Heart right ventricle (tissue), 16 donors: ENCODE results near the gene ACSF2. TPM values are rescaled to one million over a fixed set of nuclear protein-coding genes. Genes with fewer than 3 reads are reported as not detected.

Experiments
- ATAC-seq, 8 donors: fragments of 200-7000 bp; cut with Tn5 transposase; one replicate each; pipeline ENCODE4 v1.9.1; 2020; ENCODE audit warnings: mild to moderate bottlenecking in 8 of 8, moderate library complexity in 8 of 8, moderate number of reproducible peaks in 1 of 8
- DNase-seq, 2 donors: peaks; one replicate each; pipeline ENCODE4 v3.0.0-alpha.2; 2020
- H3K27ac ChIP-seq, 10 donors: fragments of 200-600 bp; sonication (generic) in 2 of 10; one replicate each; pipeline versions ENCODE4 v1.5.0 to v1.8.0; 2020 to 2022; ENCODE audit warnings: mild to moderate bottlenecking in 3 of 10
- H3K27me3 ChIP-seq, 7 donors: fragments of 200-600 bp; one replicate each; pipeline ENCODE4 v1.8.0; 2021 to 2022; ENCODE audit warnings: mild to moderate bottlenecking in 2 of 7
- H3K36me3 ChIP-seq, 9 donors: fragments of 200-600 bp; sonication (generic) in 1 of 9; one replicate each; pipeline versions ENCODE4 v1.5.0 to v1.8.0; 2020 to 2022; ENCODE audit warnings: mild to moderate bottlenecking in 2 of 9
- H3K4me1 ChIP-seq, 9 donors: fragments of 200-600 bp; sonication (generic) in 1 of 9; one replicate each; pipeline versions ENCODE4 v1.5.0 to v1.8.0; 2020 to 2022; ENCODE audit warnings: mild to moderate bottlenecking in 4 of 9
- H3K4me3 ChIP-seq, 10 donors: fragments of 200-600 bp; sonication (generic) in 2 of 10; one replicate each; pipeline versions ENCODE4 v1.5.0 to v1.8.0; 2020 to 2022; ENCODE audit warnings: mild to moderate bottlenecking in 7 of 10, moderate library complexity in 2 of 10
- H3K9me3 ChIP-seq, 11 donors: fragments of 200-600 bp in 10 of 11; sonication (generic) in 2 of 11; one replicate each; pipeline versions ENCODE4 v1.5.0 to v1.8.0; 2013 to 2022; ENCODE audit warnings: mild to moderate bottlenecking in 2 of 11, control low read depth in 1 of 11, moderate library complexity in 1 of 11
- CTCF ChIP-seq, 9 donors: fragments of 200-600 bp; sonication (generic) in 2 of 9; IDR thresholded peaks; one replicate each; pipeline versions ENCODE4 v1.5.0 to v1.8.0; 2021 to 2022; ENCODE audit warnings: antibody characterized with exemption in 9 of 9, mild to moderate bottlenecking in 5 of 9, moderate library complexity in 1 of 9
- WGBS, 2 donors: extraction: QIAGEN DNeasy Blood & Tissue Kit; methylation state at CpG; one replicate each; pipeline ENCODE4 v1.1.7; 2013; ENCODE audit warnings: inconsistent platforms in 1 of 2; 5-methylcytosine and 5-hydroxymethylcytosine counted together
- intact Hi-C, 10 donors: fragments of 100-400 bp; cut with DNase I; formaldehyde crosslinking; loops; one replicate each; pipeline versions ENCODE4 v1.11.1 to v1.14.2; 2022
- polyA plus RNA-seq, 2 donors: library from polyadenylated mRNA; stranded (reverse); fragments of 200-250 nt; gene quantifications; one replicate each; pipeline ENCODE4 v1.2.3, GENCODE V29; 2013
- total RNA-seq, 10 donors: library from RNA; stranded (reverse); fragmentation: NEBNext Ultra II Directional in 3 of 10; extraction: Animal tissue kit (Norgen Biotek cat#: 25700) in 3 of 10; gene quantifications; one replicate each; pipeline versions ENCODE4 v1.2.1 to v1.2.4, GENCODE V29; 2021 to 2023
- donor health status: Arrhythmogenic right ventricular cardiomyopathy.
- donor health status: ischemic (EF 13 %, LVEDD 7.1; RV severe dilation, severe dysfunction).
- donor health status: healthy with polysubstance abuse.
- donor health status: DM: no; HTN: yes; CAD: no.
- donor health status: DM: no; HTN: no; CAD: no.
- donor health status: ischemic (EF 25% LVEDD 6.9; RV normal size, moderate dysfunction).
- donor health status: ischemic (EF 25% LVEDD 5.7; RV mildly dilated, moderate dysfunction).
- donor health status: healthy.
- donor health status: DM: yes; HTN: yes; CAD: no.
- donor health status: Ischemic cardiomyopathy.
- donor health status: ischemic (EF 35%, LVEDD 5.7; RV mildly dilated, moderate dysfunction).
- donor health status: nonischemic (EF 11% LVEDD 7.7; RV severe dilation, severe dysfunction).
- donor health status: DM: yes; HTN: yes; CAD: no.
- donor health status: PGD.
- donor health status: ischemic (EF 29% LVEDD 5.4; RV normal size, mild dysfunction).
- donor health status: nonischemic (EF 23%, LVEDD 6.1; RV moderate dilation, normal function).

ACSF2 gene
- total and polyA plus RNA-seq, 12 donors: 7.9 to 45.0 (median 19.7) TPM

GRCh38 chr17:50482110-50482509 lies 56.1 kb downstream of the ACSF2 start:
- ATAC-seq (peak in 1 of 8 donors; percentile 11), DNase-seq (no peak)
- TF ChIP-seq CTCF (IDR thresholded peaks at IDR 0.05): no peak
- no peaks in the 10 kb centered on the region for H3K9me3 ChIP-seq
- H3K27me3 ChIP-seq: no peaks in the 10 kb centered on the region
- intact Hi-C loops: loop anchor here in 9 of 10 donors (2.0 to 10.0 kb wide), 13 partner anchors 53 to 360 kb away; partner anchors contain the start of genes ANKRD40 (in 1 of the 9), EPN3 (in 1 of the 9) and SPATA20 (in 1 of the 9)
- no peak overlapping the region for H3K4me3 ChIP-seq
- WGBS, 2 donors: 88% methylated on average over 23 of the region's 23 CpGs
- peaks cover 2 to 48% (median 34%) of the 10 kb centered on the region in 9 donors for H3K4me1 ChIP-seq
- H3K36me3 ChIP-seq: peaks cover 0 to 65% (median 27%) of the 10 kb centered on the region in 9 donors
- H3K27ac ChIP-seq: peak overlapping the region in 7 of 10 donors; percentile 51 to 84 (median 81)

GRCh38 chr17:50482516-50482915 lies 56.5 kb downstream of the ACSF2 start:
- H3K9me3 ChIP-seq: no peaks in the 10 kb centered on the region
- H3K4me1 ChIP-seq: peaks cover 2 to 48% (median 34%) of the 10 kb centered on the region in 9 donors
- peaks cover 0 to 69% (median 27%) of the 10 kb centered on the region in 9 donors for H3K36me3 ChIP-seq
- H3K27ac ChIP-seq: peak overlapping the region in 9 of 10 donors; percentile 6 to 84 (median 77)
- H3K27me3 ChIP-seq: no peaks in the 10 kb centered on the region
- 9 to 12% methylated on average over 7 of the region's 7 CpGs for WGBS, 2 donors
- TF ChIP-seq CTCF (IDR thresholded peaks at IDR 0.05): peak; percentile 69 to 91 (median 87)
- no peak overlapping the region for H3K4me3 ChIP-seq
- intact Hi-C loops: loop anchor here in 9 of 10 donors (2.0 to 10.0 kb wide), 13 partner anchors 52 to 360 kb away; partner anchors contain the start of genes ANKRD40 (in 1 of the 9), EPN3 (in 1 of the 9) and SPATA20 (in 1 of the 9)
- DNase-seq (peak; percentile 92 to 94), ATAC-seq (peak; percentile 40 to 87 (median 74))

GRCh38 chr17:50483266-50483665 lies 57.2 kb downstream of the ACSF2 start:
- no peaks in the 10 kb centered on the region for H3K9me3 ChIP-seq
- intact Hi-C loops: loop anchor here in 9 of 10 donors (2.0 to 10.0 kb wide), 13 partner anchors 52 to 359 kb away; partner anchors contain the start of genes ANKRD40 (in 1 of the 9), EPN3 (in 1 of the 9) and SPATA20 (in 1 of the 9)
- H3K4me3 ChIP-seq: no peak overlapping the region
- WGBS, 2 donors: 82 to 83% methylated on average over 5 of the region's 5 CpGs
- no peak for DNase-seq
- peak overlapping the region in 8 of 10 donors; percentile 53 to 84 (median 79) for H3K27ac ChIP-seq
- no peak for ATAC-seq
- H3K36me3 ChIP-seq: peaks cover 0 to 72% (median 27%) of the 10 kb centered on the region in 9 donors
- H3K4me1 ChIP-seq: peaks cover 2 to 42% (median 30%) of the 10 kb centered on the region in 9 donors
- H3K27me3 ChIP-seq: no peaks in the 10 kb centered on the region
- TF ChIP-seq CTCF (IDR thresholded peaks at IDR 0.05): no peak

- H3K27ac ChIP-seq: no peak overlapping the region
- no peaks in the 10 kb centered on the region for H3K9me3 ChIP-seq
- DNase-seq (no peak), ATAC-seq (no peak)
- intact Hi-C loops: loop anchor here (5.0 to 10.0 kb wide), 13 partner anchors 50 to 358 kb away; partner anchors contain the start of genes ANKRD40 (in 1 of the 10), EPN3 (in 1 of the 10) and SPATA20 (in 1 of the 10)
- no peaks in the 10 kb centered on the region for H3K27me3 ChIP-seq
- WGBS, 2 donors: 95 to 98% methylated on average over 11 of the region's 11 CpGs
- no peak overlapping the region for H3K4me3 ChIP-seq
- H3K4me1 ChIP-seq: peaks cover 2 to 33% (median 24%) of the 10 kb centered on the region in 9 donors
- peaks cover 0 to 72% (median 27%) of the 10 kb centered on the region in 9 donors for H3K36me3 ChIP-seq
- no peak for TF ChIP-seq CTCF (IDR thresholded peaks at IDR 0.05)
These were observed 58.6 kb downstream of the ACSF2 start for GRCh38 chr17:50484386-50485155.
